Choroid plexus epithelial cell (primary cell): Measurements from ENCODE around the gene CDC42BPA.

Experiments
- DNase-seq: peaks from one replicate; pipeline ENCODE4 v3.0.0-alpha.2; 2010; ENCODE audit warnings: low read depth
- H3K4me3 ChIP-seq: 2 replicates; pipeline ENCODE4 v1.5.1; 2011; ENCODE audit warnings: low read depth, mild to moderate bottlenecking, control low read depth, low read length, moderate library complexity
- CTCF ChIP-seq: conservative IDR thresholded peaks from 2 replicates; pipeline ENCODE4 v1.5.1; 2011; ENCODE audit warnings: low read depth, mild to moderate bottlenecking, control low read depth, inconsistent platforms, low read length, moderate library complexity

CDC42BPA gene

GRCh38 chr1:227033880-227034279 lies 284.4 kb downstream of the CDC42BPA start:
- no peak for DNase-seq
- H3K4me3 ChIP-seq: no peak overlapping the region
- no peak for TF ChIP-seq CTCF

- DNase-seq: no peak
Measured at GRCh38 chr1:227032396-227032795, 285.9 kb downstream of the CDC42BPA start.

GRCh38 chr1:227016990-227017389 lies 301.3 kb downstream of the CDC42BPA start:
- DNase-seq: no peak
- no peak for TF ChIP-seq CTCF
- H3K4me3 ChIP-seq: no peak overlapping the region

More at GRCh38 chr1:227032396-227032795, 285.9 kb downstream of the CDC42BPA start:
- no peak for TF ChIP-seq CTCF
- no peak overlapping the region for H3K4me3 ChIP-seq

- TF ChIP-seq CTCF: no peak
- no peak overlapping the region for H3K4me3 ChIP-seq
- no peak for DNase-seq
Measured at GRCh38 chr1:227010645-227011044, 307.6 kb downstream of the CDC42BPA start.

- no peak for DNase-seq
Measured at GRCh38 chr1:227009937-227010336, 308.4 kb downstream of the CDC42BPA start.

GRCh38 chr1:227006226-227006796 lies 312.0 kb downstream of the CDC42BPA start:
- no peak for TF ChIP-seq CTCF
- H3K4me3 ChIP-seq: no peak overlapping the region
- DNase-seq: no peak

More at GRCh38 chr1:227009937-227010336, 308.4 kb downstream of the CDC42BPA start:
- no peak overlapping the region for H3K4me3 ChIP-seq
- no peak for TF ChIP-seq CTCF

DNA sequence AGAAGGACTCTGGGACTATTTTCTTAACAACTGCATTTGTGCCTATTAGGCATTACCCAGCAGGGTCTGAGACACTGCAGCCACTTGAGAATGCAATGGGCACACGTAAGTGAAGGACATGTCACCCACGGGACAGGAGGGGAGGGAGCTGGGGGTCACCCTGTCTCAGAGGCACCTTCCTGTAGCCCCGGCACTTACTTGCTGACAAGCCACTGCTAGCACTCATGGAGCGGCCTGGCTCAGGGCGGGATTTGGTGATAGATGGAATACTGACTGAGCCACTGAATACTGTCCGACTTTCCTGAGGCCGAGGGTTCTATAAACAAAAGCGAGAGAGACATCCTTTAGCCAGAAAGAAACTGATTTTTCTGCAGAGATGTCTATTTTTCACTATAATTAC lies 313.5 kb downstream of the CDC42BPA start:
- H3K4me3 ChIP-seq: no peak overlapping the region
- no peak for TF ChIP-seq CTCF
- no peak for DNase-seq
